Daoy (cell line): ENCODE measurements around the gene CD163. TPM values are rescaled to one million over a fixed set of nuclear protein-coding genes. Genes with fewer than 3 reads are reported as not detected.
A peak's percentile ranks its signal among the peaks of the same experiment; 100 is the strongest.
"Not testable (repeated sequence)": the region's sequence is repeated elsewhere in the genome, so short reads cannot be mapped to it uniquely, and the experiment has no call there.

Experiments used
- DNase-seq: peaks from one replicate; pipeline ENCODE4 v3.0.0-alpha.2; 2015; ENCODE audit warnings: low read depth
- total RNA-seq: library from RNA; depleted of rRNA; stranded (reverse); fragments of >200 nt; shearing (Covaris generic); gene quantifications from 2 replicates; pipeline ENCODE4 v1.2.3, GENCODE V29; 2014; rRNA removed

CD163 gene
- total RNA-seq, 1 experiment from 2014 or later: under 0.01 TPM

GRCh38 chr12:7450667-7451066 lies 52.9 kb downstream of the CD163 start:
- no peak for DNase-seq

DNA sequence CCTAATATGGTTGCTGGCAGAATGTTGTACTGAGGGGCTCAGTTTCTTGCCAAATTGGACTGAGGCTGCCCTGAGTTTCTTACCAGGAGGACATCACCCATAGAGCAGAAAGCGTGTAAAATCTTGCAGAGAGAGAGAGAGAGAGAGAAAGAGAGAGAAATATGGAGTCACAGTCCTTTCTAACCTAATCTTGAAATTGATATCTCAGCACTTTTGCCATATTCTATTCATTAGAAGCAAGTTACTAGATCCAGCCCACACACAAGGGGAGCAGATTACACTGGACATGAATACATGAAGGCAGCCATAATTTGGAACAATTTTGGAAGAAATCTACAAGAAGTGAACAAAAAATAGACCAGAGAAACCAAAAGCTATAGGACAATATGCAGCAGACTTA lies 55.5 kb downstream of the CD163 start:
- no peak for DNase-seq

DNA sequence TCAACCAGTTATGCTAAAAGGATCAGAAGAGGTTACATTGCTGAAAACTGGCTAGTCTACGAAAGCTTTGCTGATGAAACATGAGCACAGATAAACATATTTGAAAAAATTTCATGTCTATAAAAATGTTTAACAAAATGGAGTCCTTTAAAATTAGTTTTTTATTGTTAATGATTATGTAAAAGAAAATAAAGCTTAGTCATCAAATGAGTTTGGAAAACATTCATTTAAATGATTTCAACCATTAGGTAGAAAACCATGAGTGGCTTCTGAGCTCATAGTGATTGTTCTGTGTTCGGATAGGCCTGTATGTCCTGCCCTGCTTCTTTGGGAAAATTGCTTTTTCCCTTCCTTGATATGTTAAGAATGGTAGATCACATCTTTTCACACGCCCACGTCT lies 59.0 kb downstream of the CD163 start:
- DNase-seq: no peak

DNA sequence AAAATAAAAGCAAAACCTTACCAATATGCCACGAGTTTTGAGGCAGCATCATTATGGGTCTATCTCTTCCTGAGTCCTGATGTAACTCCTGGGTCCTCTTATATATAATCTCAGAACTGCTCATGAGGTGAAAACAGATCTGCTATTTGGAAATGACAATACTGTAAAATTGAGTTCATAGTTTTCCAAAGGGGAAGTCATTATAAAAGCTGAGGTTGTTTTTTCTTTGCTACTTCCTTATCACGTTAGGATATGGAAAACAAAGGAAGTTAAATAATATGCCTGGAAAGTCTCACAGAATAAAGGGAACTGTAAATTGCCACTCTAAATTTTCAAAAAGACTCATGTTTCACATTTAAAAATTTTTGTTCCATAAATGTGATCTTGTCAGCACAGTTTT lies 59.5 kb downstream of the CD163 start, which contains the start of gene CD163L1:
Gene CD163L1 (minus strand): TSS at position 78 of the 400 bp plus-strand sequence. CDS start 26 bp downstream, at position 52.
- DNase-seq: no peak

DNA sequence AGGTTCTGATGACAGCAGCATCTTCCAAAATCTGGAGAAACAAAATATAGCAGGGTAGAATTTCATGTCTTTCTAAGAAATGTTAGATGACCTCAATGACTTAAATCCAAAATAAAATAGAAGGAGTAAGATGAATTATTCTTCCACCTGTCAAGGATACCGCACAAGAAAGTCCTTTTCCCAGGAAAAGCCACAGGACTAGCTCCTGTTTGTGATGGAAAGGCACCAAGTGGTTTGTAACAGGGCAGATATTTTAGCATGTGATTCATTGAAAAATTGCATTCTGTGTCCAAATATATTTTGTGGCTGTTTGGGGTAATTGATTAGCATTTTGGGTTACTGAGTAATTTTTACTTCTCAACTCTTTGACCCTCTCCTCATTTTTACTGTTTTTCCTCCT lies 62.4 kb downstream of the CD163 start:
- no peak for DNase-seq

- no peak for DNase-seq
These were observed 63.7 kb downstream of the CD163 start for GRCh38 chr12:7439579-7440505.

- not testable (repeated sequence) for DNase-seq
These were observed 65.1 kb downstream of the CD163 start for GRCh38 chr12:7438291-7438995.

DNA sequence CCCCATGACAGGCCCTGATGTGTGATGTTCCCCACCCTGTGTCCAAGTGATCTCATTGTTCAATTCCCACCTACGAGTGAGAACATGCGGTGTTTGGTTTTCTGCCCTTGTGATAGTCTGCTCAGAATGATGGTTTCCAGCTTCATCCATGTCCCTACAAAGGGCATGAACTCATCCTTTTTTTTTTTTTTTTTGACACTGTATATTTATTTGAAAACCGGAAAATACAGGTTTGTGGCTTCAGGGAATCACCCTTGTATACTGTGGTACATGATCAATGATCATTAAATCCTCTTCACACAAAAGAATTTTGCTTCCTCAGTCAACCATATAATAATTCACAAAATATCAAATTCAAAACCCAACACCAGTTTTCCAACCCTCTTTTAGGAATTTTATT lies 66.1 kb downstream of the CD163 start:
- not testable (repeated sequence) for DNase-seq

- DNase-seq: no peak
These were observed 68.9 kb downstream of the CD163 start for GRCh38 chr12:7434670-7435069.

DNA sequence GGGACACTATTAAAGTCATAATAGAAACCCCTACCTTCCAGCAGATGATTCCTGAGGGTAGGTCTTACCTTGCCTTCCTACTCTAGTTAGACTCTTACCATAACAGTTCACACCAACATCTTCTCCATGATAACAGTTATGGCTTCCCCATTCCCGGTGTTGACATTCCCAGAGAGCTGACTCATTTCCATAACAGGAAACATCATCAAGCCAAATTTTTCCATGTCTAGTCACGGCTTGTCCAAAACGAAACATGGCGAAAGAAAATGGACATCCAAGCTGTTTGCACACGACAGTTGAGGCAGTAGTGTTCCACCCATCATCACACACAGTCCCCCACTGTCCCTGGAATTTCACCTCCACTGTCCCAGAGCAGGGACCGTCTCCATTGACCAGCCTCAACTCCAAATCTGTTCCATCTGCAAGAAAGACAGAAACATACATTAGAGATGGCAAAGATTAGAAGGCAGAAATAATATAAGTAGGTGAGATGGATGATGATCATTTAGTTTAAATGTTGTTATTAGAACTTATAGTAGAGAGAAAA lies 70.2 kb downstream of the CD163 start:
- DNase-seq: peak; percentile 84

DNA sequence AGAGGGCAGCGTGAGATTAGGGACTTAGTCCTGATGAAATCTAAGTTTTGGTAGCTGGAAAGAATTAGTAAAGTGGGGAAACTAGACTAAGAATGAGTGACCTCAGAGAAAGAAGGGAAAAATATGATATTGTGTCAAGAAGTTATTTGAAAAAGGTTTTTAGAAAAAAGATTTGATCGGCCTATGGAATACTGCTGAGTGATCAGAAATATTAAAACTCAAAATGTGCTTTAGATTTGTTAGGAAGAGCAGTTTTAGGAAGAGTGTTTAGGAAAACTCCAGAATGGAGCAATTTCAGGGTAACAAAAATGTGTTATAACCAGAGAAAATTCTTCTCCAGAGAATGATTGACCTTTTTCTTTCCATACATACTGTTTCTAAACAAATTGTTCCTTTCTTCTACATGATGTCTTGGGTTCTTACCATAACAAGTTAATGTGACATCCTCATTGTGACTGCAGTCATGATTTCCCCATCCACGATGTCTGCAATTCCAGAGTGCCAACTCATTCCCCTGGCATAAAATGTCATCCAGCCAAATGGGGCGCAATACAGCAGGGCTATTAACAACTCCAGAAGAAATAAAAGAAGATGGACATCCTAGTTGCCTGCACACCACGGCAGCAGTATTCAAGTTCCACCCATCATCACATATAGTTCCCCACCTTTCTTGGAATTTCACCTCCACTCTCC lies 71.4 kb downstream of the CD163 start:
- DNase-seq: peak; percentile 49

Other genes starting within 250 kb of the CD163 start
- gene ACSM4, start 199.7 kb downstream of the CD163 start, total RNA-seq: not detected in 2 replicates
- 2.9 and 21.4 TPM in 2 replicates for gene CD163L1, start 59.6 kb downstream of the CD163 start, total RNA-seq
- gene APOBEC1, start 162.1 kb upstream of the CD163 start, total RNA-seq: not detected in 2 replicates
- not detected in 2 replicates for gene GDF3, start 192.0 kb upstream of the CD163 start, total RNA-seq
- not detected in 2 replicates for gene DPPA3, start 207.7 kb upstream of the CD163 start, total RNA-seq
- gene CLEC4C, start 243.6 kb upstream of the CD163 start, total RNA-seq: not detected in 2 replicates